Neural cell (in vitro differentiated cells): ENCODE measurements around the gene CNOT11. TPM values are rescaled to one million over a fixed set of nuclear protein-coding genes. Genes with fewer than 3 reads are reported as not detected.

Experiments used
- H2AFZ ChIP-seq: fragments of 200-600, 300-800 bp; sonication (generic), shearing (Covaris generic); 2 replicates; pipeline ENCODE4 v1.6.0; 2014; ENCODE audit warnings: low read depth, mild to moderate bottlenecking, antibody characterized with exemption, low read length, moderate library complexity
- H3F3A ChIP-seq: fragments of 200-600 bp; shearing (Covaris generic); 2 replicates; pipeline ENCODE4 v1.6.1; 2016; ENCODE audit warnings: mild to moderate bottlenecking, moderate library complexity, mixed read lengths, antibody characterized with exemption, low read length; ENCODE audit not compliant: insufficient read depth, poor library complexity, severe bottlenecking
- H3K27ac ChIP-seq: fragments of 200-600, 300-800 bp; sonication (generic), shearing (Covaris generic); 2 replicates; pipeline ENCODE4 v1.5.1; 2014; ENCODE audit warnings: mild to moderate bottlenecking, low read length, moderate library complexity
- H3K27me3 ChIP-seq: fragments of 300-800, 200-600 bp; sonication (generic), shearing (Covaris generic); 2 replicates; pipeline ENCODE4 v1.6.0; 2014; ENCODE audit warnings: mild to moderate bottlenecking, low read depth, low read length, moderate library complexity; ENCODE audit not compliant: insufficient read depth
- H3K36me3 ChIP-seq: fragments of 300-800, 200-600 bp; sonication (generic), shearing (Covaris generic); 2 replicates; pipeline ENCODE4 v1.5.1; 2014; ENCODE audit warnings: mild to moderate bottlenecking, antibody characterized with exemption, low read length, moderate library complexity; ENCODE audit not compliant: insufficient read depth
- H3K4me2 ChIP-seq: fragments of 300-800, 200-600 bp; sonication (generic), shearing (Covaris generic); 2 replicates; pipeline ENCODE4 v1.6.0; 2014; ENCODE audit warnings: mild to moderate bottlenecking, low read length
- H3K4me3 ChIP-seq: fragments of 300-800, 200-600 bp; sonication (generic), shearing (Covaris generic); 2 replicates; pipeline ENCODE4 v1.5.1; 2014; ENCODE audit warnings: mild to moderate bottlenecking, low read length, moderate library complexity
- H3K79me2 ChIP-seq: fragments of 200-600 bp; shearing (Covaris generic); replicated peaks from 2 replicates; pipeline ENCODE4 v1.6.0; 2014; ENCODE audit warnings: mild to moderate bottlenecking, low read length, moderate library complexity; ENCODE audit not compliant: insufficient read depth
- H3K9ac ChIP-seq: fragments of 300-800, 200-600 bp; sonication (generic), shearing (Covaris generic); 2 replicates; pipeline ENCODE4 v1.6.1; 2016; ENCODE audit warnings: mild to moderate bottlenecking, low read length, mixed read lengths
- H3K9me2 ChIP-seq: fragments of 200-600 bp; shearing (Covaris generic); 2 replicates; pipeline ENCODE4 v1.6.1; 2016; ENCODE audit warnings: mild to moderate bottlenecking, low read length, mixed read lengths; ENCODE audit not compliant: insufficient read depth
- H3K9me3 ChIP-seq: fragments of 200-600, 300-800 bp; sonication (generic), shearing (Covaris generic); 2 replicates; pipeline ENCODE4 v1.6.1; 2016; ENCODE audit warnings: mild to moderate bottlenecking, mixed run types, low read length, moderate library complexity, mixed read lengths
- H4K20me1 ChIP-seq: fragments of 200-600 bp; shearing (Covaris generic); 2 replicates; pipeline ENCODE4 v1.6.1; 2016; ENCODE audit warnings: mild to moderate bottlenecking, mixed run types; ENCODE audit not compliant: insufficient read depth
- EP300 ChIP-seq: fragments of 450-650 bp; conservative IDR thresholded peaks from 2 replicates; pipeline ENCODE4 v1.6.1; 2014; ENCODE audit warnings: antibody characterized with exemption, mild to moderate bottlenecking, moderate library complexity; ENCODE audit not compliant: poor library complexity, severe bottlenecking
- EZH2 ChIP-seq: fragments of 200-600, 300-800 bp; shearing (Covaris generic), sonication (generic); IDR thresholded peaks from 2 replicates; pipeline ENCODE4 v1.6.1; 2014; ENCODE audit warnings: antibody characterized with exemption, low read length, borderline replicate concordance, mild to moderate bottlenecking; ENCODE audit not compliant: insufficient read depth, poor library complexity, severe bottlenecking
- MXI1 ChIP-seq: fragments of 450-650 bp; conservative IDR thresholded peaks from 2 replicates; pipeline ENCODE4 v1.6.1; 2014; ENCODE audit warnings: antibody characterized with exemption, mild to moderate bottlenecking; ENCODE audit not compliant: poor library complexity, severe bottlenecking
- POLR2AphosphoS5 ChIP-seq: IDR thresholded peaks from 2 replicates; pipeline ENCODE4 v1.6.1; 2012
- RAD21 ChIP-seq: fragments of 450-650 bp; conservative IDR thresholded peaks from 2 replicates; pipeline ENCODE4 v1.6.1; 2014; ENCODE audit warnings: antibody characterized with exemption, mild to moderate bottlenecking, moderate library complexity
- SMC3 ChIP-seq: fragments of 450-650 bp; conservative IDR thresholded peaks from 2 replicates; pipeline ENCODE4 v1.6.1; 2014; ENCODE audit warnings: antibody characterized with exemption, mild to moderate bottlenecking, moderate library complexity; ENCODE audit not compliant: poor library complexity
- TAF1 ChIP-seq: IDR thresholded peaks from 2 replicates; pipeline ENCODE4 v1.6.1; 2012; ENCODE audit warnings: low read depth
- polyA plus RNA-seq: library from polyadenylated mRNA; depleted of rRNA; stranded (reverse); fragments of >200 nt; gene quantifications from 2 replicates; pipeline ENCODE4 v1.2.3, GENCODE V29; 2014
- TF ChIP-seq, protein P1 (sequence below): fragments of 450-650 bp; IDR thresholded peaks from 2 replicates; pipeline ENCODE4 v1.5.1; 2014; ENCODE audit warnings: antibody characterized with exemption, mild to moderate bottlenecking, moderate library complexity; ENCODE audit not compliant: poor library complexity, severe bottlenecking
- TF ChIP-seq, protein P2 (sequence below): IDR thresholded peaks from 2 replicates; pipeline ENCODE4 v1.6.1; 2012; ENCODE audit warnings: borderline replicate concordance

The CNOT11 gene
- polyA plus RNA-seq, 1 donor from 2014 or later: 35.2 TPM

DNA sequence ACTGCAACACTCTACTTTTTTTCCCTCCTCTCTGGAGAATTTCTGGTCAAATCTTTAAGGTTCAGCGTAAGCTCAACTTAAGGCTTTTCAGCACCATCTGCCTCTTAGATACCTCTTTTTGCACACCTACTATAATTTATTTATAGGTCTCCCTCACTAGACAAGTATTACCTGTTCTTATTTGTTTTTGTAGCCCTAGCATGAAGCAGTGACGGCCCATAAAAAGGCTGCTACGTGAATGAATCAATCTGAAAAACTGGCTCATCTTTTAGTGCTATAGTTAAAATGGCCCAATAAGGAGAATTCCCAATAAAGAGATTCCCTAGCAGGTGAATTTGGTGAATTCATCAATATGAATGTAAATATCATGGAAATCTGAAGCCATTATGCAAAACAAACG lies 49.3 kb downstream of the CNOT11 start:
- Histone ChIP-seq H3K4me2 (no peak overlapping the region), H3K36me3 (no peaks in the 10 kb centered on the region), H3F3A (no peaks in the 10 kb centered on the region), H3K27ac (no peak overlapping the region), H3K9me3 (no peaks in the 10 kb centered on the region), H3K27me3 (no peaks in the 10 kb centered on the region), H3K79me2 (peaks cover 36% of the 10 kb centered on the region), H3K4me3 (no peak overlapping the region), H4K20me1 (no peaks in the 10 kb centered on the region), H2AFZ (no peak overlapping the region), H3K9ac (no peak overlapping the region), H3K9me2 (no peaks in the 10 kb centered on the region)
- TF ChIP-seq POLR2AphosphoS5 (no peak), RAD21 (no peak)
- TF ChIP-seq, protein P1, sequence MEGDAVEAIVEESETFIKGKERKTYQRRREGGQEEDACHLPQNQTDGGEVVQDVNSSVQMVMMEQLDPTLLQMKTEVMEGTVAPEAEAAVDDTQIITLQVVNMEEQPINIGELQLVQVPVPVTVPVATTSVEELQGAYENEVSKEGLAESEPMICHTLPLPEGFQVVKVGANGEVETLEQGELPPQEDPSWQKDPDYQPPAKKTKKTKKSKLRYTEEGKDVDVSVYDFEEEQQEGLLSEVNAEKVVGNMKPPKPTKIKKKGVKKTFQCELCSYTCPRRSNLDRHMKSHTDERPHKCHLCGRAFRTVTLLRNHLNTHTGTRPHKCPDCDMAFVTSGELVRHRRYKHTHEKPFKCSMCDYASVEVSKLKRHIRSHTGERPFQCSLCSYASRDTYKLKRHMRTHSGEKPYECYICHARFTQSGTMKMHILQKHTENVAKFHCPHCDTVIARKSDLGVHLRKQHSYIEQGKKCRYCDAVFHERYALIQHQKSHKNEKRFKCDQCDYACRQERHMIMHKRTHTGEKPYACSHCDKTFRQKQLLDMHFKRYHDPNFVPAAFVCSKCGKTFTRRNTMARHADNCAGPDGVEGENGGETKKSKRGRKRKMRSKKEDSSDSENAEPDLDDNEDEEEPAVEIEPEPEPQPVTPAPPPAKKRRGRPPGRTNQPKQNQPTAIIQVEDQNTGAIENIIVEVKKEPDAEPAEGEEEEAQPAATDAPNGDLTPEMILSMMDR: no peak

- H3K4me3 ChIP-seq: no peak overlapping the region
- H3K36me3 ChIP-seq: no peaks in the 10 kb centered on the region
- H3K27ac ChIP-seq: no peak overlapping the region
- H2AFZ ChIP-seq: no peak overlapping the region
- H3K9me3 ChIP-seq: no peaks in the 10 kb centered on the region
- no peak overlapping the region for H3K4me2 ChIP-seq
- peaks cover 33% of the 10 kb centered on the region for H3K79me2 ChIP-seq
- no peaks in the 10 kb centered on the region for H4K20me1 ChIP-seq
- H3K27me3 ChIP-seq: no peaks in the 10 kb centered on the region
- H3F3A ChIP-seq: no peaks in the 10 kb centered on the region
- TF ChIP-seq, protein P2, sequence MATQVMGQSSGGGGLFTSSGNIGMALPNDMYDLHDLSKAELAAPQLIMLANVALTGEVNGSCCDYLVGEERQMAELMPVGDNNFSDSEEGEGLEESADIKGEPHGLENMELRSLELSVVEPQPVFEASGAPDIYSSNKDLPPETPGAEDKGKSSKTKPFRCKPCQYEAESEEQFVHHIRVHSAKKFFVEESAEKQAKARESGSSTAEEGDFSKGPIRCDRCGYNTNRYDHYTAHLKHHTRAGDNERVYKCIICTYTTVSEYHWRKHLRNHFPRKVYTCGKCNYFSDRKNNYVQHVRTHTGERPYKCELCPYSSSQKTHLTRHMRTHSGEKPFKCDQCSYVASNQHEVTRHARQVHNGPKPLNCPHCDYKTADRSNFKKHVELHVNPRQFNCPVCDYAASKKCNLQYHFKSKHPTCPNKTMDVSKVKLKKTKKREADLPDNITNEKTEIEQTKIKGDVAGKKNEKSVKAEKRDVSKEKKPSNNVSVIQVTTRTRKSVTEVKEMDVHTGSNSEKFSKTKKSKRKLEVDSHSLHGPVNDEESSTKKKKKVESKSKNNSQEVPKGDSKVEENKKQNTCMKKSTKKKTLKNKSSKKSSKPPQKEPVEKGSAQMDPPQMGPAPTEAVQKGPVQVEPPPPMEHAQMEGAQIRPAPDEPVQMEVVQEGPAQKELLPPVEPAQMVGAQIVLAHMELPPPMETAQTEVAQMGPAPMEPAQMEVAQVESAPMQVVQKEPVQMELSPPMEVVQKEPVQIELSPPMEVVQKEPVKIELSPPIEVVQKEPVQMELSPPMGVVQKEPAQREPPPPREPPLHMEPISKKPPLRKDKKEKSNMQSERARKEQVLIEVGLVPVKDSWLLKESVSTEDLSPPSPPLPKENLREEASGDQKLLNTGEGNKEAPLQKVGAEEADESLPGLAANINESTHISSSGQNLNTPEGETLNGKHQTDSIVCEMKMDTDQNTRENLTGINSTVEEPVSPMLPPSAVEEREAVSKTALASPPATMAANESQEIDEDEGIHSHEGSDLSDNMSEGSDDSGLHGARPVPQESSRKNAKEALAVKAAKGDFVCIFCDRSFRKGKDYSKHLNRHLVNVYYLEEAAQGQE: no peak
- no peak for TF ChIP-seq EZH2
- TF ChIP-seq RAD21: no peak
- TF ChIP-seq EP300: no peak
- no peak for TF ChIP-seq SMC3
- no peak for TF ChIP-seq POLR2AphosphoS5
- TF ChIP-seq MXI1: no peak
- TF ChIP-seq, protein P1: no peak
- no peak for TF ChIP-seq TAF1
- H3K9ac ChIP-seq: no peak overlapping the region
- H3K9me2 ChIP-seq: no peaks in the 10 kb centered on the region
These were observed 51.0 kb downstream of the CNOT11 start for GRCh38 chr2:101303688-101304087.
